UCSD-AML1 (cell line): ENCODE results near the gene VDAC2.
"Not testable (repeated sequence)": the region's sequence is repeated elsewhere in the genome, so short reads cannot be mapped to it uniquely, and the experiment has no call there.

Experiments used
- DNase-seq: peaks from one replicate; lab custom pipeline; 2025; ENCODE audit not compliant: unreplicated experiment; lab: John Stamatoyannopoulos, UW

Gene VDAC2

GRCh38 chr10:75210282-75211006 lies at the start of gene VDAC2:
TSS of gene VDAC2 (plus strand) at chr10:75210796. CDS start at chr10:75211159, 363 bp downstream.
- DNase-seq = peak; percentile 95

DNA sequence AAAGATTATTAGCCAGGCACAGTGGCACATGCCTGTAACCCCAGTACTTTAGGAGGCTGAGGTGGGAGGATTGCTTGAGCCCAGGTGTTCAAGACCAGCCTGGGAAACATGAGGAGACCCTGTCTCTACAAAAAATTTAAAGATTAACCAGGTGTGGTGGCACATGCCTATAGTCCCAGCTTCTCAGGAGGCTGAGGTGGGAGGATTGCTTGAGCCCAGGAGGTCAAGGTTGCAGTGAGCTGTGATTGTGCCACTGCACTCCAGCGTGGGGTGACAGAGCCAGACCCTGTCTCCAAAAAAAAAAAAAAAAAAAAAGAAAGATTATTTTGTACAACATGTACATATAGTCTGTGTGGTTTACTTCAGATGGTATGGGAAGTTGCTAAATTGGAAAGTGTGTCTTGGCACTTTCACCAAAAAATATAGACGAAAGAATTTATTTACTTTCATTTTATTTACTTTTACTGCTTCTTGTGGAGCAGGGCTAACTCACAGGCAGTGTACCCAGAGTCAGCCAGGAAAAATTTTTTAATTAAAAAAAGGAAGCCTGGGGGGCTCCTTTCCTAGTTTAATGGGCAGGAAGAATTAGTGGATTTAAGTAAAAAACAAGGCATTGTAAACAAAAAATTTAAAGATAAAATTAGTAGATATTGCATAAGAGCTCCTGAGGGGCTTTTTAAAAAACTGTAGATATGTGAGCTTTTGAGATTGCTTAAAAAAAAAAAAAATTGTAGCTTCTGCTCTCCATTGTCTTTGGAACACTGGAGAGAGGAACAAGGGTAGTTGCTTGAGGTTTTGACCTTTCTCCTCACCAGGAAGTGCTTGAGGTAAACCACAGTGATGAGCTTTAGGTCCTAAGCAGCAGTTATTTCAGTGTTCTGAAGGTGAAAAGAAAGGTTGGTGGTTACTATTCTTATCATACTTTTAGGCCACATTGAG lies 44.6 kb upstream of the VDAC2 start:
- DNase-seq = no peak

GRCh38 chr10:75166623-75166972 lies 44.0 kb upstream of the VDAC2 start:
- no peak for DNase-seq

DNA sequence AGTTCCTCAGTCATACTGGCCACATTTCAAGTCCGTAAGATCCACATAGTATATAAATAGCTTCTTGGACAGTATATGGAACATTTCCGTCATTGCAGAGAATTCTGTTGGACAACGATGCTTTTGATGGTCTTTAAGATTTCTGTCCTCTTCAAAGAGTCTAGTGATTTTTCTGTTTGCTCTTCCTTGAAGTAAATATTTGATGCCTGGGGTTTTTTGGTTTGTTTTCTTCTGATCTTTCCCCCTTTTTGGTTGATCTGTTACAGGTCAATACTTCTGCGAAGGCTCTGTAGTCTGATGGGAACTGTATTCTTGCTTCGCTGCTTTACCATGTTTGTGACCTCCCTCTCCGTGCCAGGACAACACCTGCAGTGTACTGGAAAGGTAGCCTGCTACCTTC lies 42.3 kb upstream of the VDAC2 start:
- DNase-seq = no peak

DNA sequence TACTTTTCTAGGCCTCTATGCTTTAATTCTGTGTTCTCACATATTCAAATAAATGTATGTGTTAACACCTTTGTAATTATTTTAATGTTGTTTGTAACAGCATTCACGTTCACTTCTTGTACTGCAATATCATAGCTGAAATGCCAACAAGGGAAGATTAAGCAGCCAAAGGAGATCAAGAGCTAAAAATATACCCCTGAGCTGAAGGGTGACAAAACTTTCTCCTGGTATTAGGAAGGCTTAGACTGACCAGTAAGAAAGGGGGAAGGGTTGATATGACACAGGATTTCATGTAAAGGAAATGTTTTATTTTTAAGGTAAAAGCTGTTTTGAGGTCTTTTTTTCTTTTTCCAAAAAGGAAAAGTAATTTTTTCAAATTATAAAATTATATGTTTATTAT lies 40.4 kb upstream of the VDAC2 start:
- no peak for DNase-seq

DNA sequence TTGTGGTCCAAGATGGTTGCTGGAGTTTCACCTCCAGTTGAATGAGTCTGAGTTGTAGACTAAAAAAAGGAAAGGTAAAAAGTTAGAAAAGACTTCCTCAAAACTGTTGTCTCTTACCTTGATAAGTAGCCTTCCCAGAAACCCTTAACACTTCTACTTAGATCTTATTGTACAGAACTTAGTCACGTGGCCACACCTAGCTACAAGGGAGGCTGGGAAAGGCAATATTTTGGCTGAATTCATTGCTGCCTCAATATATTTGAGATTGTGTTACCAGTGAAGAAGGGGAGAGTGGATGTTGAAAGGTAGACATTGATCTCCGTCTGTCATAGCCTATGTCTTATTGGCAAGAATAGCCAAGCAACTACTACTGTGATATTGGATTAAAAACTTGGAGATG lies 35.5 kb upstream of the VDAC2 start:
- DNase-seq = no peak

GRCh38 chr10:75176046-75176445 lies 34.5 kb upstream of the VDAC2 start:
- no peak for DNase-seq

DNA sequence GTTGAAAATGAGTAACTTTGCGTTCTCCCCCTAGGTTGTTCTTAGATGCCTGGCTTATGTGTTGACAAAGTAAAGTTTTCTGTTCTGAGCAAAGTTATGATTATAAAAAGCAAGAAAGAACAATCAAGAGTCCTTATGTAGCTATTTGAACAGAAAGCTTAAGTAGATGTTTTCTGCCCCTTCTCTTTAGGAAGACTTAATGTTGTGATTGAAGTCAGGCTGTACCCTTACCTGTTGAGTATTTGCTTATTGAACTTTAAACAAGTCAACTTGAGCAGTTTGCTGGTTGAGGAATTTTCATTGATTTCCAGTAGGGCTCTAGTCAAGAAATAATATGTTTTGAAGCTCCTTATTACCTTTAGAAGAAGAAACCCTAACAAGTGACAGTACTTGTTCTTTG lies 33.9 kb upstream of the VDAC2 start:
- no peak for DNase-seq

DNA sequence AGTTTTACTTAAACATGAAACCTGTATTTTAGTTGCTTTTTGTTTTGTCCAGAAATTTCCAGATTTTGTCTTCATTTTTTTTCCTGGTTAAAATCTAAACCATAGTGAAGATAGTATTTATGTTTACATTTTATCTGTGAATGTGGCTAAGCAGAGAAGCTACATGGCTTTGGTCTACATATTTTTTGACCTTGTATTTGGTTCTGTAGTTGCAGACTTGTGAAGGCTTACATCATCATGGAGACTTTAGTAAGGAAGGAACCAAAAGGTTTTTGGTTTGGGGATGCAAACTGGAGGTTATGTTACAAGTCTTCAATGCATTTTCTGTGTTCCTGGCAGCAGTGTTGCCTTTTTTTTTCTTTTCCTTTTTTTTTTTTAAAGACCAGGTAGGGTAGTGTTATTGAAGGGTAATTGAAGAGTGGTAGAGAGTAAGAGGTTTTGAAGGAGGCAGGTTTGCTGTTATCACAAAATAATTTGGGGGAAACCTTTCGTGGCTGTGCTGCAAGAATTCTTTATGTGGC lies 30.9 kb upstream of the VDAC2 start:
- no peak for DNase-seq

GRCh38 chr10:75180592-75180991 lies 30.0 kb upstream of the VDAC2 start:
- DNase-seq = no peak

DNA sequence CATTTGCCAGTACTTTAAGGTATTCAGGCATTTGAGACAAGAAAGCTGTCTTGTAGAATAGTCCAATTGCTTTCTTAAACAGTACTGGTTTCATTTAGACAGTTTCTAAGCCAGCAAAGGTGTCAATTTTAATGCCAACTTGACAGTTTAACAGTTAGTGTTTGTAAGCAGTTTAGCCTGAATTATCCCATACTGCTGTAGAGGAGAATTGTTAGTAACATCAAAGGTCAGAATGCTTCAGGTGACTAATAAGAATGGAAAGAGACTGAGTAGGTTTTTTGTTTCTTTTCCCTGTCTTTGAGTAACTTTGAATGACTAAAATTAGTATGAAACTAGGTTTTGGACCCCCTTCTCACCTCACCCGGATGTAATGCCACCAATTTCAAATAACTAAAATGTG lies 29.5 kb upstream of the VDAC2 start:
- no peak for DNase-seq

DNA sequence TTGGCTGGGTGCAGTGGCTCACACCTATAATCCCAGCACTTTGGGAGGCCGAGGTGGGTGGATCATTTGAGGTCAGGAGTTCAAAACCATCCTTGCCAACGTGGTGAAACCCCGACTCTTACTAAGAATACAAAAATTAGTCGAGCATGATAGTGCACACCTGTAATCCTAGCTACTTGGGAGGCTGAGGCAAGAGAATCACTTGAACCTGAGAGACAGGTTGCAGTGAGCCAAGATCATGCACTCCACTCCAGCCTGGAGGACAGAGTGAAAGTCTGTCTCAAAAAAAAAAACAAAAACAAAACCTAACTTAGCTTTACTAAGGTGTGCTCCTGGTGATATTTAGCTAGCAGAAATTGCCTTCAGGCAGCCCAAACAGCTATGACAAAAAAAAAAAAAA lies 24.3 kb upstream of the VDAC2 start:
- DNase-seq = no peak

- peak; percentile 27 for DNase-seq
Observed at GRCh38 chr10:75187961-75188426, 22.6 kb upstream of the VDAC2 start.

- DNase-seq = not testable (repeated sequence)
Observed at GRCh38 chr10:75188522-75188921, 22.1 kb upstream of the VDAC2 start.

GRCh38 chr10:75189266-75190096 lies 21.1 kb upstream of the VDAC2 start:
- DNase-seq = no peak

GRCh38 chr10:75191821-75192568 lies 18.6 kb upstream of the VDAC2 start:
- no peak for DNase-seq

GRCh38 chr10:75194625-75195024 lies 16.0 kb upstream of the VDAC2 start:
- not testable (repeated sequence) for DNase-seq

GRCh38 chr10:75195035-75195763 lies 15.4 kb upstream of the VDAC2 start:
- DNase-seq = no peak

DNA sequence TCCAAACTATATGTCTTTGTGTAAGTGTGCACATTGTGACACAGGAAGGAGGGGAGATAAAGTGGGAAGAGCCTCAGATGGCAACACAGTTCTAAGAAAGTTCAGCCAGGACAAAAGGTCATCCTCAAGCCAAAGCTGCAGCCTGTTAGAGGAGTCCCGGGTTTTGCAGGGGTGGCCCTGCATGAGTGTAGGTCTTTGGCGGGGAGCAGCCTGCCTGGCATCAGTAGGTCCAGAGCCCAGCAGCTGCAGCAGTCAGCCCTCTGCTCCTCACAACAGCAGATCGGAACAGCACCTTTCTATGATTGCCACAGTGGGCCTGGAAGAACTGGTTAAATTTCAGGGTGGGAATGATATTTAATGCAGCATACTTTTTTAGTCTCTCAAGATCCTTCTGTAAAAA lies 13.5 kb upstream of the VDAC2 start:
- no peak for DNase-seq

- DNase-seq = no peak
Observed at GRCh38 chr10:75197906-75198305, 12.7 kb upstream of the VDAC2 start.
